Activated naive CD4-positive, alpha-beta T cell treated with Interleukin-2 at 50 U/mL for 16 hours (primary cell): ENCODE data around the gene KRT83.

Experiments
- DNase-seq: peaks from one replicate; pipeline ENCODE4 v3.0.0-alpha.2; 2020

KRT83 gene

DNA sequence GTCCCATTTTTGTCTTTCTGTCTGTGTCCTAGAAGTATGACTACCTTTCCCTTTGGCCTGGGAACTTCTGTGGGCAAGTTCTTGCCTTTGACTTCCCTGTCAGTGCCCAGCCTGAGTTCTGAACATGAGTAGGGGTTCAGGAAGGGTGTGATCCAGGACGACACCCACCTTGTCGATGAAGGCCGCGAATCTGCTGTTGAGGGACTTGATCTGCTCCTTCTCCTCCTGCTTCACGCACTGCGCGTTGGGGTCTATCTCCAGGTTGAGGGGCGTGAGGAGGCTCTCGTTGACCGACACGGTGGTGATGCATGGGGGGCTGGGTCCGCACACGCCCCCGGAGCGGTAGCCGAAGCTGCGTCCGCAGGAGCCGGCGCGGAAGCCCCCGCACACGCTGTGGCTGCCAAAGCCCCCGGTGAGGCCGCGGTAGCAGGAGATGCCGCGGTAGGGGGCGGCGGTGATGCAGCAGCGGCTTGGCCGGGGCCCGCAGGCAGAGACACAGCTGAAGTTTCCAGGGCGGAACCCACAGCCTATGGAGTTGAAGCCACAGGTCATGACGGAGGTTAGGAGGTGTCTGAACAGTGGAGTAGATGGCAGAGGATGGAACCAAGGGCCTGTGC is at the start of gene KRT83:
Gene KRT83 (minus strand): TSS at position 615 of the 617 bp plus-strand sequence. CDS start 63 bp downstream, at position 552.
- no peak for DNase-seq

DNA sequence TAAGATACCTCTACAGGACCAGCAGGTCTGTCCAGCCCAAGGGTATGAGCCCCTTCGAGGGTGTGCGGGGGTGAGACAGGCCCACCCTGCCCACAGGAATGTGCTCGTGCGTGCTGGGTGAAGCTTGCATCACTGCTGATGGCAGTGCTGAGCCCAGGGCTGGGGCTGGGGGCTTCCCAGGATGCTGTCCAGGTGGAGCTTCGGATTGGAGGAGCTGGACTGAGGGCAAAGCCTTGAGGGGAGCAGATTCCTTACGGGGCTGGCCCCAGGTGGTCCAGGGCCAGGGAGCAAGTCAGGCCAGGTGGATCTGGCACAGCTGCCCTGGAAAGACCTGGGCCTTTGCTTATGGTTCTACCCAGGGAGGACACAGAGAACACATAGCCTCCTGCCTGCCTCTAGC is 48.6 kb upstream of the KRT83 start:
- no peak for DNase-seq

DNA sequence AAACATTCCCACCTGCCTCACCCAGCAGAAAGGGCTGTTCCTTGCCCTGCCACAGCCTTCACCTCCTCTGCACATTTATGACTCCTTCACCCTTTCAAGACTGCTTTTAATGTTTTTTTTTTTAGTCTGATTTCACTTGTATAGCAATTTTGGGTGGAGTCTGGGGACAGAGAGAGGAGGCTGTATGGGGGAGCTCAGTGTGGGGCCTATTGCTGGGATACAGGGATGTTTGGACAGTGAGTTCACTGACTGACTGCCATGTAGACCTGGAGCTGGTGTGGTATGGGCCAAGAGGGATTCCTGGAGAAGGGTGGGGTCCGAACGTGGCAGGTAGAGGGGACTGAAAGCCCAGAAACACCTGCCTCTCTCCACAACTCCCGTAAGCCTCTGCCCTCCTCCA is 48.0 kb upstream of the KRT83 start:
- DNase-seq, result no peak

DNA sequence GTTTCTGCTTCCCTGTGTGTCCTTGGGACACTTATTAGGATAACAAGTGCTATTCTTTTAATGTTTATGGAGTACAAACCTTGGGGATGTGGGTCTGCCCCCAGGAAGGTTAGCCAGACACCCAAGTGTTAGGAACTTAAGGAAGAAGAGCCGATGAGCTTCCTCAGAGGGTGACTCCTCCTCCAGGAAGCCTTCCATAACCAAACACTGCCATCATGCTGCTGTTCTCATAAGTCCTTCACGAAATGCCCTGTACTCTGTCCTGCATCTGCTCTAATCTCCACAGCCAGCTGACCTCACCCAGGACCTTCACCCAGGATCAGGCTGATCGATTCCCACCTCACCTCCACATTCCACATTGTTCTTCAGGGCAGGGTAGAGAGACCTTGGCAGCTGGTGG is 47.3 kb upstream of the KRT83 start:
- no peak for DNase-seq

DNA sequence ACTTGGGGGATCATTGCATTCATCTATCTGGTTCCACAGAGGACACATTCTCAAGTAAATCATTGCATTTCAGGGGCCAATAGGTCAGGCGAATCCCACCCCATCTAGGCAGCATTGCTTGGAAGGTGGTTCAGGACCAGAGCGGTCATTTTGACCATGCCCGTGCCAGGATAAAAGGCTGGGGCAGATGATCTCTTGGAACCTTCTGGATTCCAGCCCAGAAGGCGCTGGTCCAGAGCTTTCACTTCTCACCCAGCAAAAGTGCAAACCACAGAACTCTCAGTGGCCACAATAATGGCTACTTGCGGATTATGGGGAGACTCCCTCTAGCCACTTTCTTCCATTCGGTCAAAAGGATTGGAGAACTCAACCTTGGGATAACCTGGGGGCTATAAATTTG is 46.7 kb upstream of the KRT83 start:
- DNase-seq, result no peak

DNA sequence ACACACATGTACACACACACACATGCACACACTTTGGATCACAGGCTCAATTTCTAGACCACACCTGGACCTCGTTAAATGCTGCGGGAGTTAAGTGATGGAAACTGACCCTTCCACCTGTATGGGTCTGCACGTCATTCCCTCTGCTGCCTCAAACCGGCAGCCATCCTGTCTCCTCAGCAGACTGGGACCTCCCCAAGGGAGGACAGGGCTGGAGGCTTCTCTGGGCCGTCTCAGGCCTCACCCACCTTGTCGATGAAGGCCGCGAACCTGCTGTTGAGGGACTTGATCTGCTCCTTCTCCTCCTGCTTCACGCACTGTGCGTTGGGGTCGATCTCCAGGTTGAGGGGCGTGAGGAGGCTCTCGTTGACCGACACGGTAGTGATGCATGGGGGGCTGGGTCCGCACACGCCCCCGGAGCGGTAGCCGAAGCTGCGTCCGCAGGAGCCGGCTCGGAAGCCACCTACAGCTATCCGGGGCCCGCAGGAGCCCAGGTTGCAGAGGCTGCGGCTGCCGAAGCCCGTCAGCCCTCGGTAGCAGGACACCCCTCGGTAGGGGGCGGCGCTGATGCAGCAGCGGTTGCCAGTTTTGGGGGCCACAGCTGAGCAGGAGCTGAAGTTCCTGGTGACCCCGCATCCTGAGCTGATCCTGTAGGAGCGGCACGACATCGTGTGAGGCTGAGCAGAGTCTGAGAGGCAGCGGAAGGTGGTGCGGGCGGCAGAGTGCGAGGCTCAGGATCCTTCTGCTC is 45.7 kb upstream of the KRT83 start, which contains the start of gene KRT85:
Gene KRT85 (minus strand): TSS at position 744 of the 748 bp plus-strand sequence. CDS start 76 bp downstream, at position 668.
- no peak for DNase-seq

DNA sequence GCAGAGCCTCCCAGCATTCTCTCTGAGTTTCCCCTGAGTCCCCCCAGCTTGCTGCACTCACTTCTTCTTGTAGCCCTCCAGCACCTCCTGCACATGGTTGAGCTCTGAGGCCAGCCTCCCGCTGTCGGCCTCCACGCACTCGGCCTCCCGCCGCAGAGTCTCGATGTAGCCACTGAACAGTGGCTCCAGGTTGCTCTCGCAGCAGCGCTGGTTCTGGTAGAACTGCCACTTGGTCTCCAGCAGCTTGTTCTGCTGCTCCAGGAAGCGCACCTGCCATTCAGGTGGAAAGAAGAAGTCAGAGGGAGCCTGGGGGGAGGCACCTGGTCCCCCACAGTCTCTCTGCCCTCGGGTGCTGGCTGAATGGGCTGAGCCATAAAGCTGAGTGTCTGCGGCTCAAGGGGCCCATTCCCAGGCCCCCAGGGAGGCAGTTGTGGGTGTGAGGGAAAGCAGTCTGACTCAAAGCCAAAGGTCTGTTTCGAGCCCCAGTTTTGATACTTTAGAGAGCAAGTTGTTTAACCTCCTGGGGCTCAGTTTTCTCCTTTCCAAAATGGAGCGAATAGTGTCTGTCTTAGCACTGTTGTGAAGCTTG is 43.8 kb upstream of the KRT83 start:
- DNase-seq, result no peak

DNA sequence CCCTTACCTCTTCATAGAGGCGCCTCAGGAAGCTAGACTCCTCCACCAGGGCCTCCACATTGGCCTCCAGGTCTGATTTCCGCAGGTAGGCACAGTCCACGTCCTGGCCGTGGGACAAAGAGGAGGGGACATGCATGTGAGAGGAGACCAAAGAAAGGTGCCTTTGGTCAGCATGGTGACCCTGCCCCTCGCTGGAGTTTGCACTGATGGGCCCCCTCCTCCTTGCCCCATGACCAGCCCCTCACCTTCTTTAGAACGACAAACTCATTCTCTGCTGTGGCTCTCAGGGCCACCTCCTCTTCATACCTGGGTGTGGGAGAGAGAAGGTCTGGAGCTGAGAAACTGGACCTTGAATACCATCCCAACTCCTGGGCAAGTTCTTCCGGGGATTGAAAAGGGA is 42.9 kb upstream of the KRT83 start:
- no peak for DNase-seq

DNA sequence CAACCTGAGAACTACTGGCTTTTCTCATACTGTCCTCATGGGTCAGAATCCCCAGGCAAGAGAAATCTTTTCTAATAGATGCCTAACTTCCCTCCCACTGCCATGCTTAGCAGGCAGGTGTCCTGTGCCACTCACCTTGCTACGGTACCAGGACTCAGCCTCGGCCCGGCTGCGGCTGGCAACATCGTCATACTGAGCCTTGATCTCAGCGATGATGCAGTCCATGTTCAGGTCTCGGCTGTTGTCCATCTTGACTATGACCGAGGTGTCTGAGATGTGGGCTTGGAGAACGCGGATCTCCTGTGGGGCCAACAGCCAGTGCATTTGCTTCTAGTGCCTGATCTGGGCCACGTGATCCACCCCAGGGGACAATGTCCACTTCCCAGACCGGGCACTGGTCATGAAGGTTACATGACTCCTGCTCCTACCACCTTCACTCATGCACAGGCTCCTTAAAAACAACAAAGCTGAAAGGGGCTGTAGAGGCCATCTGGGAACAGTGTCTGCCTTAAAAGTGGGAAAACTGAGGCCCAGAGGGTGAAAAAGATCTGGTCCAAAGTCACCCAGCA is 42.0 kb upstream of the KRT83 start:
- DNase-seq, result no peak

DNA sequence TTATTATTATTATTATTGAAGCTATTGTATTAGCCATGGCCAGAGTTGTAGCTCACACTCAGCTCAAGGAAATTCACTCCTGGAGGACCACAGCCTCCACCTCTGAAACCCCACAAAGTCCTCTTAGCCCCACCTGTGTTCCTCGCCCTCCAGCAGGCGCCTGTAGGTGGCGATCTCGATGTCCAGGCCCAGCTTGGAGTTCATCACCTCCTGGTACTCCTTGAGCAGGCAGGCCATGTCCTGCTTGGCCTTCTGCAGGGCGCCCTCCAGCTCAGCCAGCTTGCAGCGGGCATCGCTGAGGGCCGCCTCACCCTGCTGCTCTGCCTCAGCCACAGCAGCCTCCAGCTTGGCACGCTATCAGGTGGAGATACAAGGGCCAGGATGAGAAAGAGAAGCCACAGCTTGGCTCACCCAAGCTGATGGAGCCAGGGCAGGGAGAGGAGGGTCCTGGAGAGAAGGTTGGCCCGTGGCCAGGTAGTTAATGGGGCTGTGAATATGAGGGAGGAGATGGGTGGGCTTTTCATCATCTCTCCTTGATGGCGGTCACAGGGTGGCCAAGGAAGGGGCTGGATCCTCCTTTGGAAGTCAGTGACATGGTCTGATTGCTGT is 41.0 kb upstream of the KRT83 start:
- no peak for DNase-seq

DNA sequence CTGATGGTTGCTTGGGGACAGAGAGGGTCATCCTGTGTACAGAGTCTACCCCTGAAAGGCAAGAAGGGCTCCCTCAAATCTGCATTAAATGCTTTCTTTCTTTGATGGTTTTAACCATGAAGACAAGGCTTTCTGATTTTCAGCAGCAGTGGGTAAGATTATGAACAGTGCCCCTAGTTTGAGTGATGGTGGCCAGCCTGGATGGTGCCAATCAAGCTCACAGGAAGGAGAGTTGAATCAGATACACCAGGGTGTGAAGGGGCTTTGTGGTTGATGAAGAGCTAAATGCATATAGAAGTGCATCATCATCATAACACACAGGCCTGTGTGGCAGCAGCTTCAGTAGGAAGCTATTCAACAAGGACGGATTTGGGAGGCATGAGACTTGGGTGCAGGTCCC is 40.4 kb upstream of the KRT83 start:
- no peak for DNase-seq

DNA sequence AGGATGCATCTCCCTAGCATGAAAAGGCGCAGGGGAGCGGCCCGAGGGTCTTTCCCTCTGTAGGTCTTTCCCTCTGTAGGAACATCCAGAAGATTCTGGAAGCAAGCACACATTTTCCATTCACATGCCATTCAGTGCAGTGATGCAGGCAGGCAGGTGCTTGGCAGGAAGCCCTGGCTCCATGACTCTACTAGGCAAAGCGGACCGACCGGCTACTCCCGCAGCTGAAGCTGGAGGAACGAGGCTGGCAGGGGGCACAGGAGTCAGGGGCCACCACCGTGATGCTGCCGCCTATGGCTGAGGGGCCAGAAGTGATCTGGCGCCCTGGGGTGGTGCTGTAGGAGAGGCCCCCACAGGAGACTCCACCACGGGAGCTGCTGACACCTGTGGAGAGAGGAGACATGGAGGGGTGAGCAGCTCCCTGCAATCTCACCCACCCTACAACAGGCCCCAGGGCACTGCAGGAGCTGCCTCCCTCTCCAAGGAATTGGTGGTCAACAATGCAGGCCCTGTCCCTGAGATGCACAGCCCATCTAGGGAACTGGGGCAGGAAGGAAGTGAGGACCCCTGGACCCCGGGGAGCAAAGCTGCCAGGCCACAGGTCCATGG is 39.6 kb upstream of the KRT83 start:
- DNase-seq, result no peak

DNA sequence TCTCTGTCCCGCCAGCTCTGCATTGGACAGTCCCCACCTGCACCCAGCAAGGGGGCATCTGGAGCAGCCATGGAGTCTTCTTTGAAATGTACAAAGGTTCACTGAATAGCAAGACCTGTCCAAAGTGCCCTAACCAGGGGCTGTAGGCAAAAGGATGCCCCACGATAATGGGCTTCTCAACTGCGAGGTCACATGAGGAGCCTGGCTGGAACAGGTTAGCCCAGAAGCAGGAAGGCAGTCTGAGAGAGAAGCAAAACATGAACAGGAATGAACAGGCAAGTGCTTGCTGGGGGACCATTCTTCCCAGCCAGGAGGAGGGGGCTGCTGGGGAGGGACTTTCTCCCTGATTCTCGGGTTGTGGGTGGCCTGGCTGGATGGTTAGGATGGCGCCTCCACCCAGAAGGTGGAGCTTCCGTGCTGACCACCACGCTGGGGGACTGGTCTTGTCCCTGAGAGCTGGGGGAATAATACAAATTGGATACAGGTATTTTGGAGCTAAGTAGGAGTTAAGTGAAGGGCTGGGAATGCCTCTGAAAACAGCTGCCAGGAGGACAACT is 39.0 kb upstream of the KRT83 start:
- DNase-seq, result no peak

DNA sequence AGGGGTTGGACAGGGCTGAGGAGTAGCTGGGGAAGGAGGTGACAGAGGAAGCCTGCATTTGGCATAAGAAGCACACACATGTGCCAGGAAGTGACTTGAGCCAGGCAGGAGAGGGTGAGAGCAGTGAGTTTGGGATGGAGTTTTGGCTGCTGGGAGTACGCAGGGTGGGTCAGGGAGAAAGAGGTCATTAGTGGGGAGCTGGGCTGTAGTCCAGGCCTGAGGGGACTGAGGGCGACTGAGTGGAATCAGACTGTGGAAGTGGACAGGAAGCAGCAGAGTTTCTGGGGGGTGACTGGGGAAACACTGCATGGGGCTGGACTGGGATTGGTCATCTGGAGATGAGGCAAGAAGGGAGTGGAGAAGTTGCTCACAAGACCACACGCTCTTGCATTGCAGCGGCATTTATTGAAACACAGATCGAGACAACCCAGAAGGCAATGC is 38.4 kb upstream of the KRT83 start:
- no peak for DNase-seq

DNA sequence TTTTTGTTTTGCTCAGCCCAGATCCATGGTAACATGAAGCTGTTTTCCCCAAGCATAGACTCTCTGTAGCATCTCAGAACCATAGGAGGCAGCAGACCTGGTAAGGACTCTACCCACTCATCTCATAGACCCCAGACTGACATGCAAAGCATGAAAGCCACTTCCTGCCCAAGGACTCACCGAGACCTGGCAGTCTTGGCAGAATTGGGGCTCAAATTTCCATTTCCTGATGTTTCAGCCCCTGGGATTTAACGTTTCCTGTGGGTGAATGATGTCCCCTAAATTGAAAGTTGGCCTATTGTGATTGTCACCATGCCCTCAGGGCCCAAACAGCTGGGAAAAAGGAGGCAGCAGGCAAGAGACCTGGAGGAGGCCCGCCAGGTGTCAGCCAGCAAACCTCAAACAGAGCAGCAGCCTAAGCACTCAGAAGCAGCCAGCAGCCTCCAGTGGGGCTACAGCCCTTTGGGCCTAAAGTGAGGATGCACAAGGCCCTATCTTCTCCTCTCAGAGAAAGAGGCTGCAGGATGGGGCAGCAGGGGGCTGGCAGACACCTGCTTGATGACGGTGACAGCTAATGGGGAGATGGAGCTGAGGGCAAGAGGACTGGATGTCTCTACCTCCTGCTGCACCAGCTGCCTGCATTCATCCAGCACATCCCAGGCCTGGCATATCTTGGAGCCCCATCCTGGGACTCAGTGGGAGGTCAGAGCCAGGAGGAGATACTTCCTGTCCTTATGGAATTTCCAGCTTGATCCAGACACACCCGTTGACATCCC is 37.6 kb upstream of the KRT83 start:
- no peak for DNase-seq

DNA sequence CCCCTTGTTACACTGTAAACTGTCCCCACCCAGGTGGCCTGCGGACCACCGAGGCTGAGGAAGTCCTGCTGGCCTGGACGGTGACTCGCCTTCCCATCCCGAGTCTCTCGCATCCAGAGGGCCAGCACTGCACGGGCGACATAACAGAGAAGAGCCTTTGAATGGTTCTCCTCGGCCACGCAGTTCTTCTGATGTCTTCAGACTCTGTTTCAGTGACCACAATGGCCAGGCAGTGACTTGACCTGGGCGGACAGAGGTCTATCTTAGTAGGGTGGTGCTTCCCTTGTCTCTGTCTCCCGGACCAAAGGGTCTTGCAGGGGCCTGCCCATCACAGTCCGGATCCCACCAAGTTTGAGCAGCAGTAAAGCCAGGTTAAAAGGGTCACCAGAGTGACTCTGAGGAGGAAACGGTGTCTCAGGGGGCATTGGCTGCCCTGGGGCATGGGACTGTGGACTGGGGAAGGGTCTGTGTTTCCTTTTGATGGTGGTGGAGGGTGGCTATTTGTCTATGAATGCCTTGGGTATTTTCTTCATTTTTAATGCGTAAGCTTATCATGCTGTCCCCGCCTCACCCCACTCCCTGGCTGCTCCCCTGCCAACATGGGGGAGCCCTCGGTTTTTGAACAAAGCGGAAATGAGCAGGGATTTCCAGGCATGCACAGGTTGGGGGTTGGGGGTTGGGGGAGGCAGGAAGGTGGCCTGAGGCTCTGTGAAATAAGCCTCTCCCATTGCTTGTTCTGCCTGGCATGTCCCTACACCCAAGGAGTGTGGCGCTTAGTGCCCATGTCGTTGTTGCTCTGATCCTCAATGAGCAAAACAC is 35.8 kb upstream of the KRT83 start:
- DNase-seq, result no peak

DNA sequence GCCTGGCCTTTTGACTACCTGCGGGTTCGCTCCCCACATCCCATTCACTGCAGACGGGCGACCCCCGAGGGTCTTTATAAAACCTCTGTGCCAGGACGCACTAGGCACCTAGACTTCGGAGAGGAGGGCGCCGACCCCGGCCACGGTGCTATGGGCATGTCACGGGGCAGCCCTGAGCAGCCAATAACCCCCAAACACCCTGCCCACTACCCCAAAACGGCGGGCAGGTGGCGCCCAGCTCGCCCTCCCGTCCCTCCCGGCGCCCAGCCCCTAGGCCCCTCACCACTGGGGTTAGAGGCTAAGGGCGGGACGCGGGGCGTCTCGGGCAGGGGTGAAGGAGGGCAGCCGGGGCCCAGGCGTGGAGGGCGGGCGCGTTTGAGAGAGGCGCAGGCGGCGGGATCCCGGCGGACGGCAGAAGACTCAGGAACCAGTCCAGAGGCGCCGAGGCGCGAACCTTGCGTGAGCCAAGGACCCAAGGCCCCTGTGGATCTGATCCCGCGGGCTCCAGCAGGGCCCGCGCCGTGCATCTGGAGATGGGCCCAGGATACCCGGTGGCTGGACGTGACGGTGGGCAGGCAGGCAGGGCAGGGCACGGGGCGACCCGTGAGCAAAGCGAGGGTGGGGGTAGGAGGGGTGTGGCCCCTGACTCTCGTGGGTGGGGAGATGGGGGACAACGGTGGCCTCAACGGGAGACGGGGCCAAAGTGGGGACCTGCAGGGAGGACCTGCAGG is 35.0 kb upstream of the KRT83 start:
- no peak for DNase-seq

DNA sequence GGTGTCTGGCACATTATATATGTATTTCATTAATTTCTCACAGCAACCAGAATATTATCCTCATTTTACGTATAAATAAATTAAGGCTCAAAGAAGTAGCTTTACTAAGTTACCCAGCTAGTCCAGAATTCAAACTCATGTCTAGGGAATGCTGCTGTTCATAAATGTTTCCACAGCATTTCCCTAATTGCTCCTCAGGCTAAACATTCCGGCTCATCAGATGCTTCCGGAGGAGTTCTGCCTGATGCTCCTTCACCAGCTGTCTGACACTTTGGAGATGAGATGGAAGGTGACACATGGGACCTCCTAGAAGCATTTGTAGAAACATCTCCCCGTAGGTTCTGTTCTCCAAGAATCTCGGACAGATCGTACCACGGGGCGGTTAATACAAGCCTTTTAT is 34.0 kb upstream of the KRT83 start:
- no peak for DNase-seq

DNA sequence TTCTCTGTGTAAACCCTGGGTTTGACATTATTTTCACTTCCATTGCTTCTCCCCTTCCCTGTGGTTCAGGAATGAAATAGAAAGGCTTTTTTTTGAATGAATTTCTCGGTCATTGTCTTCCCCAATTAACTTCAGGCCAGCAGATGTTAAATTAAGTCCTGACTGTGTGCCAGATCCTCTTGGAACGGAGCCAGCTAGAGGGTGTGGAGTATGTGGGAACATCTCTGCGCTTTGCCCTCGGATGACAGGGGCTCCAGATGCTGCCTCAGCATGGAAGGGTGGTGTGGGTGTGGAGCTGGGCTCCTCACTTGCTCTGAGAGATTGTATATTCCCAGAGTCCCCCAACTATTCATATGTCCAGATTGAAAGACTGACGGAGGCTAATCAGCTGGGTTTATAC is 33.0 kb upstream of the KRT83 start:
- DNase-seq, result no peak

DNA sequence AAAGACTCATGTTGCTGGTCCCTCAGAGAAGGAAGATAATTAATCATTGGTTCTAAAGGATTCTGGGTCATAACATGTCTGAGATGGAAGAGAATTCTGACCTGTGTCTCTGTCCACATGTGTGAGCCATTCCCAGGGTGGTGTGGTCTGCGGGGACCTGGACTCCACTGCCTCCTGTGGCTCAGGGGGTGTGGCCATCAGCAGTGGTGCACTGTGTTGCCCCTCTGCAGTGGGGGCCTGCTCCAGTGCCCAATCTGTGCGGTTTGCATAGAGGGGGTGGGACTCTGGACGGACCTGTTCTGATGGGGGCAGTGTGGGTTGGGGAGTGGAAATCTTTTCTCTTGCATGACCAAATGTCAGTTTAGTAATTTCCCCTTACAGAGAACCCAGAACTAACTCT is 32.6 kb upstream of the KRT83 start:
- DNase-seq, result no peak
